Esophagus squamous epithelium (tissue), 5 donors: ENCODE measurements around the gene METAP1D. TPM values are rescaled to one million over a fixed set of nuclear protein-coding genes. Genes with fewer than 3 reads are reported as not detected.

Source experiments
- DNase-seq: peaks from one replicate; lab custom pipeline; 2025; lab: John Stamatoyannopoulos, UW
- H3K27ac ChIP-seq, 4 donors: fragments of 200-600 bp; sonication (generic); one replicate each; pipeline ENCODE4 v1.5.1; 2016 to 2019; ENCODE audit warnings: mild to moderate bottlenecking in 1 of 4
- H3K27me3 ChIP-seq, 4 donors: fragments of 200-600 bp; sonication (generic); 1 replicate in 3 of 4; 2 replicates in 1 of 4; pipeline versions ENCODE4 v1.5.1 to v1.6.0; 2017 to 2021; ENCODE audit warnings: antibody characterized with exemption in 1 of 4
- H3K36me3 ChIP-seq, 3 donors: fragments of 200-600 bp; sonication (generic); one replicate each; pipeline ENCODE4 v1.5.1; 2016 to 2019
- H3K4me1 ChIP-seq, 3 donors: fragments of 200-600 bp; sonication (generic); one replicate each; pipeline ENCODE4 v1.5.1; 2017 to 2019
- H3K4me3 ChIP-seq, 4 donors: fragments of 200-600 bp; sonication (generic); 1 replicate in 3 of 4; 2 replicates in 1 of 4; pipeline ENCODE4 v1.5.1; 2016 to 2019; ENCODE audit warnings: mild to moderate bottlenecking in 2 of 4, moderate library complexity in 1 of 4
- H3K9me3 ChIP-seq, 3 donors: fragments of 200-600 bp; sonication (generic); one replicate each; pipeline ENCODE4 v1.5.1; 2016 to 2019
- POLR2A ChIP-seq, 4 donors: fragments of 450-650 bp; IDR thresholded peaks; one replicate each; pipeline ENCODE4 v1.6.1; 2017; ENCODE audit warnings: antibody characterized with exemption in 4 of 4, mild to moderate bottlenecking in 4 of 4, moderate library complexity in 3 of 4
- WGBS, 2 donors: methylation state at CpG; one replicate each; pipeline ENCODE4 v1.1.5; 2018; 5-methylcytosine and 5-hydroxymethylcytosine counted together
- intact Hi-C: fragments of 100-400 bp; cut with DNase I; formaldehyde crosslinking; loops from one replicate; pipeline ENCODE4 v1.15.0; 2022
- total RNA-seq, 4 donors: library from RNA; depleted of rRNA; stranded (reverse); fragments of >200 nt; gene quantifications; one replicate each; pipeline ENCODE4 v1.1.0, GENCODE V29; 2016
- TF ChIP-seq, protein P1 (sequence below), 6 experiments: fragments of 450-650 bp in 4 of 6; fragments of 200-600 bp in 2 of 6; sonication (generic) in 2 of 6; IDR thresholded peaks; one replicate each; pipeline ENCODE4 v1.5.1; 2016 to 2019; ENCODE audit warnings: antibody characterized with exemption in 6 of 6, mild to moderate bottlenecking in 4 of 6, moderate library complexity in 4 of 6
- donor health status: DM: yes; HTN: yes; CAD: no.

Gene METAP1D
- total RNA-seq, 4 donors from 2014 or later: 2.4 to 7.1 (median 5.7) TPM

DNA sequence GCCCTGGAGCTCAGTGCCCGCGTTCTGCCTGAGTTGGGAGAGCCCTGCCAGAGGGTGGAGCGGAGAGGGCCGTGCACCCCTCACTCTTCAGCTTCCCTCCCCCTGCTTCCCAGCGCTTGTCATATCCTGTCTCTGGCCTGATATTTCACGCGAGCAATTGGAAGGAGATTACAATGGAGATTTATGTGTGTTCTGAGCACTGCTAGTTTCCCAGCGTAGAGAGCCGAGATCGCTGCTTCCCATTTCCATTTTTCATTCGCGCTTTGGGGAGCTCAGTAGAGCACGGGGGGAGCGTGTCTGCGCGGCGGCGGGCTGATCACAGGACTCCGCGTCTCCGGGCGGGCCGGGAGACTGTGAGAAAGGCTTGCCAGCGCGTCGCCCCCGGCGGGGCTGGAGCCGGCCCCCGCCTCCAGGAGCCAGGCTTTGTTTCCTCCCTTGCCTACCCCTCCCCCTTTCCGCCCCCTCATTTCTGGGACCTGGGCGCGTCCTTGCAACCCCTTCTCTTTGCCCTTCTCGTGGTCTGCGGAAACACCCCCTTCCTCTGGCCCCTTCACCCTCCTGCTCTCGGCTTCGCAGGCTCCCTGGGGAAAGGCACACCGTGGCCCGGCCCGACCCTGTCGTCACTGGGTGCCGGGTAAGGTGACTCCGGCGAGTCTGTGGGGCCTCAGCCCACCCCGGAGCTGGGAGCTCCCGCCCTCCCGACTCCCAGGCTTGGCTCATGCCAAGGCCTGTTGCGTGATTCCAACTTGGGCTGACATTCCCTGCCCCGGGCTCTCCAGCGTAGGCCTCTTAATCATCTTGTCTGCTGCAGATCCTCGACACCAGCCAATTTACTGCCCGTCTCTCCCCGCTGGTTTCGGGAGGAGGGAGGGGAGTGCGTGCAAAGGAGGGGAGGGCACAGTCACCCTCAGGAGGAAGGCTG is 97.1 kb downstream of the METAP1D start:
- intact Hi-C loops: no loop called here
- 0 to 2% methylated on average over 3 to 39 of the region's 55 CpGs for WGBS, 2 donors
- Histone ChIP-seq H3K27ac (no peak overlapping the region), H3K36me3 (no peaks in the 10 kb centered on the region), H3K4me1 (peaks cover 57 to 81% (median 68%) of the 10 kb centered on the region in 3 donors), H3K4me3 (peak overlapping the region; percentile 3 to 65 (median 30)), H3K9me3 (no peaks in the 10 kb centered on the region), H3K27me3 (peaks cover 75 to 100% (median 93%) of the 10 kb centered on the region in 4 donors)
- TF ChIP-seq, protein P1, sequence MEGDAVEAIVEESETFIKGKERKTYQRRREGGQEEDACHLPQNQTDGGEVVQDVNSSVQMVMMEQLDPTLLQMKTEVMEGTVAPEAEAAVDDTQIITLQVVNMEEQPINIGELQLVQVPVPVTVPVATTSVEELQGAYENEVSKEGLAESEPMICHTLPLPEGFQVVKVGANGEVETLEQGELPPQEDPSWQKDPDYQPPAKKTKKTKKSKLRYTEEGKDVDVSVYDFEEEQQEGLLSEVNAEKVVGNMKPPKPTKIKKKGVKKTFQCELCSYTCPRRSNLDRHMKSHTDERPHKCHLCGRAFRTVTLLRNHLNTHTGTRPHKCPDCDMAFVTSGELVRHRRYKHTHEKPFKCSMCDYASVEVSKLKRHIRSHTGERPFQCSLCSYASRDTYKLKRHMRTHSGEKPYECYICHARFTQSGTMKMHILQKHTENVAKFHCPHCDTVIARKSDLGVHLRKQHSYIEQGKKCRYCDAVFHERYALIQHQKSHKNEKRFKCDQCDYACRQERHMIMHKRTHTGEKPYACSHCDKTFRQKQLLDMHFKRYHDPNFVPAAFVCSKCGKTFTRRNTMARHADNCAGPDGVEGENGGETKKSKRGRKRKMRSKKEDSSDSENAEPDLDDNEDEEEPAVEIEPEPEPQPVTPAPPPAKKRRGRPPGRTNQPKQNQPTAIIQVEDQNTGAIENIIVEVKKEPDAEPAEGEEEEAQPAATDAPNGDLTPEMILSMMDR (IDR thresholded peaks at IDR 0.05): no peak
- TF ChIP-seq POLR2A (IDR thresholded peaks at IDR 0.05): no peak
- no peak for DNase-seq

DNA sequence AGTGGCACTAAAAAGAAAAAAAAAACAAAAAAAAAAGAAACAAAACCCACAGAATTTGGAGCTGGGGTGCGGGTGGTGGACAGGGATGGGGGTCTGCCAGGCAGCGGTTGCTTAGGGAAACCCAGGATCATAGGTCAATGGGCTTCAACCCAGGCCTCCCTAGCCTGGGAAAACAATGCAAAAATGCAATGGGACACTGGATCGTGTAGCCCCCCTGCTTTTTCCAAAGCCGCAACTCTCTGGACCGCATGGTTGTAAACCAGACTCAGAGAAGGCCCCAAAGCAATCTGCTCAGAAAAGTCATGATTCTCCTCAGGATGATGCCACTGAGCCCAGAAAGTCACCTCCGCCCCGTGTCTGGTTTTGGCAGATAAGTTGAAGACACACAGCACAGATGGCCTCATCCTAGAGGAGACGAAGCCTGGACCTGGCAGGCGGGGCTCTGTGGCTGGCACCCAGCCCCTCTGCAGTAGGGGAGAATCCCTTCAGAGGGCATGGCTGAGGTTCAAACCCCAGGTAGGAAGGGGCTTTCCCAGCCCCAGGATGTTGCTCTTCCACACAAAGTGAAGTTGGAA is 97.9 kb downstream of the METAP1D start:
- WGBS, 2 donors: 28 to 39% methylated on average over 7 to 8 of the region's 9 CpGs
- Histone ChIP-seq H3K36me3 (no peaks in the 10 kb centered on the region), H3K4me1 (peaks cover 65 to 89% (median 75%) of the 10 kb centered on the region in 3 donors), H3K27ac (no peak overlapping the region), H3K27me3 (peaks cover 82 to 100% (median 94%) of the 10 kb centered on the region in 4 donors), H3K9me3 (no peaks in the 10 kb centered on the region), H3K4me3 (peak overlapping the region in 1 of 4 donors; percentile 65)
- TF ChIP-seq, protein P1 (IDR thresholded peaks at IDR 0.05): no peak
- no peak for TF ChIP-seq POLR2A (IDR thresholded peaks at IDR 0.05)
- DNase-seq: no peak
- intact Hi-C loops: no loop called here

DNA sequence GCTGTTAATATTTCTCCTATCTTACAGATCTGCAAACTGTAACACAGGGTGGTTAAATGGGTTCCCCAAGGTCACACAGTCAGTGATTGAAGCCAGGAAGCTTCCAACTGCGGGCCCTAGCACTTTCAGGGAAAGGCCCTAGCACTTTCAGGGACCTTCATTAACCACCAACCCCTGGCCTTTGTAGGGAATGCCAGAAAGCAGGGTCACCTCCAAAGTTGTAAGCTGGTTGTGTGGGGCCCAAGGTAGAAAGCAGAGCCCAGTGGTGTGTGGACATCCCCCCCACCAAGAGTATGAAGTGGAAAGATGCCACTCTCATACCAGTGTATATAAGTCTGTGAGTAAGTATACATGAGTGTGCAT is 98.5 kb downstream of the METAP1D start:
- intact Hi-C loops: no loop called here
- no peak overlapping the region for H3K4me3 ChIP-seq
- H3K27ac ChIP-seq: no peak overlapping the region
- DNase-seq: no peak
- TF ChIP-seq POLR2A (IDR thresholded peaks at IDR 0.05): no peak
- TF ChIP-seq, protein P1 (IDR thresholded peaks at IDR 0.05): no peak
- WGBS, 2 donors: 56 to 67% methylated on average over 1 of the region's 1 CpG
- no peaks in the 10 kb centered on the region for H3K9me3 ChIP-seq
- no peaks in the 10 kb centered on the region for H3K36me3 ChIP-seq
- peaks cover 70 to 95% (median 82%) of the 10 kb centered on the region in 3 donors for H3K4me1 ChIP-seq
- peaks cover 77 to 100% (median 91%) of the 10 kb centered on the region in 4 donors for H3K27me3 ChIP-seq

DNA sequence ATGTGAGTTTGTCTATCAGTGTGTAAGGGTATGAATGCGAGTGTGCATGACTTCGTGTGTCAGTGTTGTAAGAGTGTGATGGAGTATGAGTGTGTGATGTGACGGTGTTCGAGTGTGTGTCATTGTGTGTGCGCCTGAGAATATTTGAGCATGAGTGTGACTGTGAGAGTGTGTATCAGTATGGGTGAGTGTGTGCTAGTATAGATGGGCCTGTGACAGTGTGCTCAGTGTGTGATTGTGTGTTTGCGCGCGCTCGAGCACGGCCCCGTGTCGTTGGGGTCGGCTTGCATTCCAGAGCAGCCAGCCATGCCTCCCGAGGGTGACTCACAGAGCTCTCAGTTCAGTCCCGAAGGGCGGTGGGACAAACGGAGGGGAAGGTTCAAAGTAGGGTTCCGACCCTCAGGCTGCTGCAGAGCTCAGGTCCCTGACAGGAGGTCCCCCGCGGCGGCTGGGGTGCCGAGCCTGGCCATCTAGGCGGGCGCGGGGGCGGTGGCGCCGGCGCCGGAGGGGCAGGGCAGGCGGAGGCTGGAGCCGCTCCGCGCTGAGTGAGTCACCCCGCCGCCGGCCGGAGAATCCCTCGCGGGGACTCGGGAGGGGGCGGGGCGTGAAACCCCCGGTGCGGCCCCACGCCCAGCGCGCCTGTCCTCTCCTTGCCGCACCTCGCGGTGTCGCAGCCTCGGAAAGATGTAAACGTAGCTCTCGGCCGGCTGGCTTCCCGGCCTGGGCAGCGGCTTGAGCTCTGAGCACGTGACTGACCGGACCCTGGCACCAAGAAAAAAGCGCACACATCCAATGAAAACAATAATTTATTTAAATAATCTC is 99.1 kb downstream of the METAP1D start:
- intact Hi-C loops: no loop called here
- no peak for TF ChIP-seq POLR2A (IDR thresholded peaks at IDR 0.05)
- TF ChIP-seq, protein P1 (IDR thresholded peaks at IDR 0.05): no peak
- Histone ChIP-seq H3K4me3 (peak overlapping the region in 3 of 4 donors; percentile 3 to 62 (median 37)), H3K4me1 (peaks cover 73 to 100% (median 87%) of the 10 kb centered on the region in 3 donors), H3K27me3 (peaks cover 74 to 100% (median 91%) of the 10 kb centered on the region in 4 donors), H3K27ac (no peak overlapping the region), H3K36me3 (no peaks in the 10 kb centered on the region), H3K9me3 (no peaks in the 10 kb centered on the region)
- 11% methylated on average over 21 to 22 of the region's 61 CpGs for WGBS, 2 donors
- no peak for DNase-seq
